Endodermal cell (in vitro differentiated cells): ENCODE results near the gene STX3. TPM values are rescaled to one million over a fixed set of nuclear protein-coding genes. Genes with fewer than 3 reads are reported as not detected.
"Not testable (repeated sequence)": the region's sequence is repeated elsewhere in the genome, so short reads cannot be mapped to it uniquely, and the experiment has no call there.

Experiments
- DNase-seq: peaks from one replicate; pipeline ENCODE4 v3.0.0-alpha.2; 2017
- H3K27ac ChIP-seq: 2 replicates; pipeline ENCODE4 v1.5.1; 2013; ENCODE audit warnings: mild to moderate bottlenecking, low read depth, low read length, moderate library complexity
- H3K27me3 ChIP-seq: 2 replicates; pipeline ENCODE4 v1.6.1; 2013; ENCODE audit warnings: mild to moderate bottlenecking, low read length, moderate library complexity; ENCODE audit not compliant: insufficient read depth, control insufficient read depth, poor library complexity, severe bottlenecking
- H3K36me3 ChIP-seq: 2 replicates; pipeline ENCODE4 v1.7.0; 2013; ENCODE audit warnings: mild to moderate bottlenecking, low read length, moderate library complexity; ENCODE audit not compliant: control insufficient read depth, insufficient read depth
- H3K4me1 ChIP-seq: one replicate; pipeline ENCODE4 v1.7.0; 2013; ENCODE audit warnings: low read length; ENCODE audit not compliant: control insufficient read depth, insufficient read depth
- H3K4me3 ChIP-seq: 2 replicates; pipeline ENCODE4 v1.5.1; 2013; ENCODE audit warnings: mild to moderate bottlenecking, low read length, moderate library complexity
- H3K9ac ChIP-seq: 2 replicates; pipeline ENCODE4 v1.6.1; 2013; ENCODE audit warnings: mild to moderate bottlenecking, low read length, moderate library complexity; ENCODE audit not compliant: poor library complexity, severe bottlenecking; ENCODE audit errors: extremely low read depth
- H3K9me3 ChIP-seq: 2 replicates; pipeline ENCODE4 v1.6.1; 2013; ENCODE audit warnings: mild to moderate bottlenecking, low read length, moderate library complexity; ENCODE audit not compliant: control insufficient read depth
- H3K27ac Mint-ChIP-seq: 2 replicates; pipeline ENCODE4 v1.8.0; 2020; ENCODE audit warnings: mixed read lengths
- H3K27me3 Mint-ChIP-seq: 2 replicates; pipeline ENCODE4 v1.8.0; 2021; ENCODE audit warnings: mild to moderate bottlenecking, mixed read lengths; ENCODE audit not compliant: insufficient read depth
- H3K36me3 Mint-ChIP-seq: 2 replicates; pipeline ENCODE4 v1.8.0; 2020; ENCODE audit warnings: low read depth, mixed read lengths
- H3K4me1 Mint-ChIP-seq: 2 replicates; pipeline ENCODE4 v1.8.0; 2020; ENCODE audit warnings: mixed read lengths
- H3K4me3 Mint-ChIP-seq: 2 replicates; pipeline ENCODE4 v1.8.0; 2020; ENCODE audit warnings: mild to moderate bottlenecking, moderate library complexity, mixed read lengths
- H3K9me3 Mint-ChIP-seq: 2 replicates; pipeline ENCODE4 v1.8.0; 2020; ENCODE audit warnings: mild to moderate bottlenecking, mixed read lengths
- CTCF ChIP-seq: fragments of 200-600 bp; sonication (generic); conservative IDR thresholded peaks from 2 replicates; pipeline ENCODE4 v1.5.0; 2021; ENCODE audit warnings: antibody characterized with exemption, mild to moderate bottlenecking
- whole genome bisulfite sequencing, 2 experiments: methylation state at CpG; one replicate each; pipeline versions ENCODE4 v1.1.5 to v1.1.7; 2013; ENCODE audit warnings: missing lambda C conversion rate in 2 of 2, mixed read lengths in 1 of 2; ENCODE audit not compliant: insufficient coverage in 1 of 2, insufficient read length in 1 of 2; 5-methylcytosine and 5-hydroxymethylcytosine counted together
- total RNA-seq, 2 donors: library from RNA; stranded (reverse); fragmentation: NEBNext Ultra II Directional in 1 of 2; extraction: Animal tissue kit (Norgen Biotek cat#: 25700) in 1 of 2; gene quantifications; 2 replicates in 1 of 2; 3 replicates in 1 of 2; pipeline ENCODE4 v1.2.1, GENCODE V29; 2021

Gene STX3
- total RNA-seq, 2 donors from 2014 or later, result 119 to 160 TPM

DNA sequence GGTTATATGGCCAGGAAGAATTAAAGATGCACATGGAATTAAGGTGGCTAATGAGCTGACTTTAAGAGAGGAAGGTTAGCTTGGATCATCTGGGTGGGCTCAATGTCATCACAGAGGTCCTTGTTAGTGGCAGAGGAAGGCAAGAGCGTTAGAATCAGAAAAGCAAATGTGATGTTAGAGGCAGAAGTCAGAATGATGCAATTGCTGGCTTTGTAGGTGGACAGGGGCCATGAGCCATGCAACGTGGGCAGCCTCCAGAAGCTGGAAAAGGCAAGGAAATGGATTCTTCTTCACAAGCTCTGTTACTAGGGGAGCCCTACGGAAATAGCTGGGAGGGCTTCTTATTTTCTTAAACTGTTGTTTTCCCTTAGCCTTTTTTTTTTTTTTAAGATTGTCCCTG, 92.5 kb downstream of the STX3 start:
- H3K27ac Mint-ChIP-seq, result no peak overlapping the region
- TF ChIP-seq CTCF, result no peak
- Histone ChIP-seq H3K9me3 (no peaks in the 10 kb centered on the region), H3K27me3 (no peaks in the 10 kb centered on the region), H3K36me3 (no peaks in the 10 kb centered on the region), H3K4me1 (no peaks in the 10 kb centered on the region), H3K27ac (no peak overlapping the region), H3K9ac (no peak overlapping the region), H3K4me3 (no peak overlapping the region)
- H3K4me1 Mint-ChIP-seq, result peaks cover 1% of the 10 kb centered on the region
- H3K36me3 Mint-ChIP-seq, result no peaks in the 10 kb centered on the region
- H3K27me3 Mint-ChIP-seq, result no peaks in the 10 kb centered on the region
- WGBS, 2 experiments, result 83 to 95% methylated on average over 1 to 3 of the region's 3 CpGs
- no peak overlapping the region for H3K4me3 Mint-ChIP-seq
- DNase-seq, result no peak
- no peaks in the 10 kb centered on the region for H3K9me3 Mint-ChIP-seq

GRCh38 chr11:59848439-59848838, 93.3 kb downstream of the STX3 start:
- H3K4me3 Mint-ChIP-seq, H3K27me3 Mint-ChIP-seq, H3K4me1 Mint-ChIP-seq, H3K9me3 Mint-ChIP-seq, H3K36me3 ChIP-seq, H3K4me3 ChIP-seq, H3K36me3 Mint-ChIP-seq, H3K9me3 ChIP-seq, H3K9ac ChIP-seq, H3K27ac ChIP-seq, H3K4me1 ChIP-seq, H3K27me3 ChIP-seq, DNase-seq, H3K27ac Mint-ChIP-seq: not testable (repeated sequence)
- 96% methylated on average over 6 of the region's 6 CpGs; no CpG with 5 or more reads in 1 of the 2 experiments for WGBS, 2 experiments

GRCh38 chr11:59849129-59849528, 94.0 kb downstream of the STX3 start:
- WGBS, 2 experiments, result 94 to 100% methylated on average over 1 to 2 of the region's 2 CpGs
- H3K9me3 Mint-ChIP-seq, result no peaks in the 10 kb centered on the region
- no peaks in the 10 kb centered on the region for H3K27me3 Mint-ChIP-seq
- no peak overlapping the region for H3K9ac ChIP-seq
- no peak overlapping the region for H3K4me3 Mint-ChIP-seq
- peaks cover 1% of the 10 kb centered on the region for H3K4me1 Mint-ChIP-seq
- H3K27ac Mint-ChIP-seq, result no peak overlapping the region
- H3K27me3 ChIP-seq, result no peaks in the 10 kb centered on the region
- no peaks in the 10 kb centered on the region for H3K36me3 ChIP-seq
- no peaks in the 10 kb centered on the region for H3K36me3 Mint-ChIP-seq
- no peaks in the 10 kb centered on the region for H3K4me1 ChIP-seq
- TF ChIP-seq CTCF, result no peak
- no peak for DNase-seq
- H3K4me3 ChIP-seq, result no peak overlapping the region
- H3K27ac ChIP-seq, result no peak overlapping the region
- no peaks in the 10 kb centered on the region for H3K9me3 ChIP-seq

GRCh38 chr11:59849551-59849950, 94.4 kb downstream of the STX3 start:
- not testable (repeated sequence) for H3K27me3 ChIP-seq, H3K27ac ChIP-seq, H3K36me3 Mint-ChIP-seq, H3K4me3 ChIP-seq, H3K36me3 ChIP-seq, H3K4me3 Mint-ChIP-seq, H3K9ac ChIP-seq, H3K4me1 ChIP-seq, H3K9me3 Mint-ChIP-seq, H3K4me1 Mint-ChIP-seq, H3K27ac Mint-ChIP-seq, DNase-seq, H3K9me3 ChIP-seq, H3K27me3 Mint-ChIP-seq
- WGBS, 2 experiments, result 85 to 92% methylated on average over 2 of the region's 2 CpGs

- H3K27me3 ChIP-seq, H3K4me3 Mint-ChIP-seq, H3K27ac ChIP-seq, H3K4me1 ChIP-seq, H3K9ac ChIP-seq, H3K36me3 ChIP-seq, H3K9me3 ChIP-seq, H3K36me3 Mint-ChIP-seq, H3K4me1 Mint-ChIP-seq, H3K4me3 ChIP-seq, H3K27me3 Mint-ChIP-seq, H3K9me3 Mint-ChIP-seq, H3K27ac Mint-ChIP-seq, DNase-seq: not testable (repeated sequence)
- WGBS, 2 experiments, result 67 to 96% methylated on average over 1 to 5 of the region's 5 CpGs
Observed at GRCh38 chr11:59851416-59851815, 96.2 kb downstream of the STX3 start.
